Measurements from ENCODE around the gene SLC25A23.

SLC25A23 gene

DNA sequence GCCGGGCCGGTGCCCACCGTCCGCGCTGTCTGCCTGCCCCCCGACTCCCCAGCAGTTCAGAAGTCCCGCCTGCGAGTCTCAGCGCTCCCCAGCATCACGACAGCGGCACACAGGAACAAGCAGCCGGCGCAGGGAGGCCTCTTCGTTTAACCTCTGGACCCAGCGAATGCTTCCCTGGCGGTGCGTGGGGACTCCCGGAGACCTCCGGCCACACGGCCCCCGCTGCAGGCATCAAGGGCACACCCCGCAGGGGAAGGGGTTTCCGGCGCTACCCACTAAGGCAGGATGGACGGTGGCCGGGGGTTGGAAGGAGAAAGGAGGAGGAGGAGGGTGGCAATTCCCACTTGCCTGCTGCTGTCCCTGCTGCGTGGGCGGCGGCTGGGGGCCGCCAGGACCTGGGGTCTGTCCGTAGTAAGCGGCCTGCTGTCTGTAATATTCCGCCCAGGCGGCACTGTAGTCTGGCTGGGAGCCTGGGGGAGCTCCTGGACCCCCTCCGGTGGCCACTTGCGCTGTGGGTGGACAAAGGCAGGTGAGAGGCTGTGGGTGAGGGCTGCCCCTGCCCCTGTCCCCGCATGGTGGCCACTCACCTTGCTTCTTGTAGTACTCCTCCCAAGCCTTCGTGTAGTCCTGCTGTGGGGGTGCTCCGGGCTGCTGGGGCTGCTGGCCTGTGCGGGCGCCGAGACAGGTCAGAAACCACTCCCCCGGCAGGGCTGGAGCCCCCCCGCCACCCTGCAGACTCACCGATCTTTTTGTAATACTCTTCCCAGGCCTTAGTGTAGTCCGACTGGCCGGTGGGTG is 44.6 kb downstream of the SLC25A23 start:
- H3K4me3 ChIP-seq (ENCODE audit: low read depth, low read length), result no peak overlapping the region
- H2AFZ ChIP-seq, result no peak overlapping the region
- no peaks in the 10 kb centered on the region for H3K79me2 ChIP-seq
- no peak overlapping the region for H3K4me2 ChIP-seq (ENCODE audit: low read length)
- no peak overlapping the region for H3K27ac ChIP-seq
- H3K4me1 ChIP-seq, result peaks cover 19% of the 10 kb centered on the region
- no peaks in the 10 kb centered on the region for H3K36me3 ChIP-seq (ENCODE audit: control insufficient read depth, insufficient read depth, low read length)
- no peak overlapping the region for H3K9ac ChIP-seq
- no peak for TF ChIP-seq CTCF (IDR thresholded peaks at IDR 0.05)
- no peaks in the 10 kb centered on the region for H3K27me3 ChIP-seq (ENCODE audit: control insufficient read depth, insufficient read depth, low read length)
- H3K9me3 ChIP-seq (ENCODE audit: control insufficient read depth, low read length), result no peaks in the 10 kb centered on the region

DNA sequence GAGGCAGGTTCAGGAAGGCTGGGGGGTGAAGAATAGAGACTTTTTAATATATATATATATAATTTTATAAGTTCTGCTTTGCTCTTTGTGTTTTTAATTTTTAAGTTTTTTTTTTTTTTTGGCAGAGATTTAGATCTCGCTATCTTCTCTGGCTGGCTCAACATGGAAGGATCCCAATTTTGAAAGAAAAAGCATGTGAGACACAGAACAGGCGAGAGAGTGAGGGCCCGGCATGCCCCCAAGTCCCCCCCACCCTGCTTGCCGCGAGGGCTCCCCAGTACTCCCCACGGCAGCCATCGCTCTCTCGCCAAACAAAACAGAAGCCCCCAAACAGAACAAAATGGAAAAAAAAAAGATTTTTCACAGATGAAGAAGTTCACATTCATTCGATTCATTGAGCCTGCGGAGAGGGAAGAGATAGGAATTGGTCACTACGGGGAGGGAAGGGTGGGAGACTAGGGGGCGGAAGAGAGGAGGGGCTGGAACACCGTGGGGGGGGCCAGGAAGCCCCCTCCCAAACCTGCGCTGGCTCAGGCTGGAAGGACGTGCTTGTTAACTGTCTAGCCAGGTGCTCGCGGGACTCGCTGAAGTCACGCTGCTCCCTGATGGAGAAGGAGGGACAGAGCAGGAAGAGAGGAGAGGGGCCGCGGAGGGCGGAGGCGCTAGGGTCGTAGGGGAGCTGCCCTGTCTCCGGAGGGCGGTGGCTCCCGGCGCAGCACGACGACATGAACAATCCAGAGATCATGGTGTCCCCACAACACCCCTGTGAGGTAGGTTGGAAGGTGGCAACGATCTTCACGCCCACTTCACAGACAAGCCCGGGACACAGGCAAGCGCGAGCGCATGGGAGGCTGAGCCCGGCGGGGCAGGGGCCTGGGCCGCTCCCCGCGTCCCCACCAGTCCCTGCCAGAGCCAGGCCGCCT is 45.6 kb downstream of the SLC25A23 start:
- H3K4me3 ChIP-seq (ENCODE audit: low read depth, low read length), result no peak overlapping the region
- peaks cover 19% of the 10 kb centered on the region for H3K4me1 ChIP-seq
- H2AFZ ChIP-seq, result peak overlapping the region; percentile 29
- H3K27me3 ChIP-seq (ENCODE audit: control insufficient read depth, insufficient read depth, low read length), result no peaks in the 10 kb centered on the region
- TF ChIP-seq CTCF (IDR thresholded peaks at IDR 0.05), result no peak
- H3K4me2 ChIP-seq (ENCODE audit: low read length), result no peak overlapping the region
- H3K36me3 ChIP-seq (ENCODE audit: control insufficient read depth, insufficient read depth, low read length), result no peaks in the 10 kb centered on the region
- no peaks in the 10 kb centered on the region for H3K9me3 ChIP-seq (ENCODE audit: control insufficient read depth, low read length)
- H3K27ac ChIP-seq, result peak overlapping the region; percentile 54
- no peaks in the 10 kb centered on the region for H3K79me2 ChIP-seq
- no peak overlapping the region for H3K9ac ChIP-seq

DNA sequence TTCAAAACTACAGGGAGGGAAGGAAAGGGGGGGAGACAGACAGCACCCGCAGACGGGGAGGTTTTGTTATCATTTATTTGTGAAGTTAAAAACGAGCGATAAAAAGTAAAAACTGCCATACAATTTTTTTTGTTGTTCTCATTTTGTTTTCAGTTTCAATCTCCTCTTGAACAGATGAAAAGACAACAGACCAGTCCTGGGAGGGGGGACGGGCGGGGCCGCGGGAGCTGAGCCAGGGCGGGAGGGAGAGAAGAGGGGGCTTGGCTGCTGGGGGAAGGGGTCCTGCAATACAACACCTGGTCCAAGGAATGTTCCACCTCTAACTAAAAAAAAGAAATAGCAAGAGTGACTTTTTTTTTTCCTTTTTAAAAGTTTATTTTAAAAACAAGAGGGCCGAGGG is 46.3 kb downstream of the SLC25A23 start:
- no peaks in the 10 kb centered on the region for H3K79me2 ChIP-seq
- no peak overlapping the region for H3K4me2 ChIP-seq (ENCODE audit: low read length)
- H3K4me1 ChIP-seq, result peaks cover 19% of the 10 kb centered on the region
- H3K9me3 ChIP-seq (ENCODE audit: control insufficient read depth, low read length), result no peaks in the 10 kb centered on the region
- no peaks in the 10 kb centered on the region for H3K36me3 ChIP-seq (ENCODE audit: control insufficient read depth, insufficient read depth, low read length)
- no peak for TF ChIP-seq CTCF (IDR thresholded peaks at IDR 0.05)
- no peak overlapping the region for H3K9ac ChIP-seq
- no peaks in the 10 kb centered on the region for H3K27me3 ChIP-seq (ENCODE audit: control insufficient read depth, insufficient read depth, low read length)
- no peak overlapping the region for H2AFZ ChIP-seq
- no peak overlapping the region for H3K4me3 ChIP-seq (ENCODE audit: low read depth, low read length)
- H3K27ac ChIP-seq, result peak overlapping the region; percentile 83

GRCh38 chr19:6412447-6413091 is 47.0 kb downstream of the SLC25A23 start:
- Histone ChIP-seq H3K36me3 (ENCODE audit: control insufficient read depth, insufficient read depth, low read length) (no peaks in the 10 kb centered on the region), H3K9ac (no peak overlapping the region), H3K9me3 (ENCODE audit: control insufficient read depth, low read length) (no peaks in the 10 kb centered on the region), H3K4me1 (peaks cover 19% of the 10 kb centered on the region), H3K4me2 (ENCODE audit: low read length) (no peak overlapping the region), H3K79me2 (no peaks in the 10 kb centered on the region), H3K4me3 (ENCODE audit: low read depth, low read length) (no peak overlapping the region), H3K27ac (peak overlapping the region; percentile 83), H3K27me3 (ENCODE audit: control insufficient read depth, insufficient read depth, low read length) (no peaks in the 10 kb centered on the region), H2AFZ (peak overlapping the region; percentile 51)
- TF ChIP-seq CTCF (IDR thresholded peaks at IDR 0.05), result peak; percentile 62

Measured in parathyroid adenoma (tissue), 2 donors.